IPS DF 19.7 (cell line): ENCODE results near the gene SNED1.

Source experiments
- DNase-seq: peaks from one replicate; pipeline ENCODE4 v3.0.0-alpha.2; 2013; ENCODE audit warnings: low read depth, low spot score

Gene SNED1

DNA sequence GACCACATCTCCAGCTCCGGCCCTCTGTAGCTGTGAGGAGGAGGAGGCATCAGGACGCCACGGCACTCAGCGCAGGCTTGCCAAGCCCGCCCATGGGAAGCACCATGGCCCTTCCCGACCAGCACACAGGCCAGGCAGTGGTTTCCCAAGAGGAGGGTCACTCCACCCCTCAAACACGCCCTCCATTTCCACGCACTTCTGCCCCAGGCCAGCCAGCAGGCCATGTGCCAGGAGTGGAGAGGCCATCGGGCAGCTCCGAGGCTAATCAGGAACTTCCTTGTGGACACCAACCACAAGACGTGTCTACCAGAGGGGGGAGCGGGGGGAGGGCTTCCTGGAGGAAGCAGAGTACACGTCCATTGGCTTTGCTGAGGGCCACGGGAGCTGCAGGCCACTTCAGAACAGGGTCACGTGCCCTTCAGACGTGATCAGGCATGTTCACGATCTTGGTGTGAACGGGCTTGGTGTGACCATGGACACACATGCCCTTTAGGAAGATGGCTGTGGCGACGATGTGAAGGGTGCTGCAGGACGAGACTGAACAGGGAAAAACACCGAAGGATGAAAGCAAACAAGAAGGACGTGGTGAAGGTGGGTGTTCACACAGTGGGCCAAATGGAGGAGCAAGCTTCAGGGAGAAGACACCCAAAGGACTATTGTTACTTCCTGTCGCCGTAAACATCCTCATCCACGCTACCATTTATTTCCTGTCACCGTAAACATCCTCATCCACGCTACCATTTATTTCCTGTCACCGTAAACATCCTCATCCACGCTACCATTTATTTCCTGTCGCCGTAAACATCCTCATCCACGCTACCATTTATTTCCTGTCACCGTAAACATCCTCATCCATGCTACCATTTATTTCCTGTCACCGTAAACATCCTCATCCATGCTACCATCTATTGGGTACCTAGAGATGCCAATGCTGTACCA lies 110.1 kb downstream of the SNED1 start:
- no peak for DNase-seq

GRCh38 chr2:241109210-241110088 lies 111.0 kb downstream of the SNED1 start:
- DNase-seq: no peak

DNA sequence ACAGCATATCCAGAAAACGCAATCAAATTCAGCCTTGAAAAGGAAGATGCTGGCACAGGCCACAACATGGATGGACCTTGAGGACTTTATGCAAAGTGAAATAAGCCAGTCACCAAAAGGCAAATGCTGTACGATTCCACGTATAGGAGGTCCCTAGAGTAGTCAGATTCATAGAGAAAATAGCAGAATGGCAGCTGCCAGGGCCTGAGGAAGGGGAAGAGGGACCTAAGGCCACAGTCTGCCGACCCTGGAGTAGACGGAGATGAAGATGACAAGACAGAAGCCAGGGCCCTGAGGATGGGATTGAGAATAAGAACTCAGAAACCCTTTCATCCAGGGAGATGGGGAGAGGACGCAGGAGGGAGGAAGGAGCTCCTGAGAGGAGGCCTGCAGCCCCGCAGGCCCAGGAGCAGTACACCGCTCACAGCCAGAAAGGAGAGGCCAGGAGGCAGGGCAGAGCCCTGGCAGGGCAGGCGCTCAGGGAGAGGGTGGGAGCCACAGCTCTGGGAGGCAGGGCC lies 111.7 kb downstream of the SNED1 start:
- no peak for DNase-seq

DNA sequence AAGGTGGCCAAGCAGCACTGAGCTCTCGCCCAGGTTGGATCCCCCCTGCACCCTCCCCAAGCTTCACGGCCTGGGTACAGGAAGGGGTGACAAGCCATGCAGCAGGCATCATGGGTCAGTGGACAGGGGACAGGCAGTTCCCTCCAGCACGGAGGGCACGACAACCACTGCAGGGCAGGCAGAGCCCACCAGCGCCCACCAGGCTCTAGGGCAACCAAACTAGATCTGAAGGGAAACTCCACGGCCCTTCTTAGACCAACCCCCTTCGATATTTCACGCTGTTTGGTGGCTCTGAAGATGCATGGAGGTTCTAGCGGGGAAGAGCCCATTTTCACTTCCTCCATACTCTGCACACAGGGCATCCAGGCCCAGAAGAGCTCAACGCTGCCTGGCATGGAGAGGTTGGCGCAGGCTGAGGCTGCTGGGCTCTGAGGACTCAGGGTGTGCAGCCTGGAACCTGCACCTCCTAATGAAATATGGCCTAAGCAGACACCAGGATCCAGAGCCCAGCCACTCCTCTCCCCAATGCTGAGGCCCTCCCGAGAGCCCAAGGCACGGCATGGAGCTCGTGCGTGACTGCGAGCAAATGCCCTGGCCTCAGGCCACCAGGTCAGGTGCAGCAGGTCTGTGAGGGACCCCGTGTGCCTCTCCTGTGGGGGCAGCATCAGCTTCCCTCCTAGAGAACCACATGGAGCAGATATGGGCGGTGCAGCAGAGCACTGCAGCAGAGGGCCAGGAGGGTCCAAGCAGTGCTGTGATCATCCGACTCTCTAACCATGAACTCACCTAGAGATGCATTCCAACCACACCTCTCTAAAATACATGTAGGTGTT lies 112.4 kb downstream of the SNED1 start:
- no peak for DNase-seq

- no peak for DNase-seq
Observed at GRCh38 chr2:241111440-241111805, 113.0 kb downstream of the SNED1 start.

DNA sequence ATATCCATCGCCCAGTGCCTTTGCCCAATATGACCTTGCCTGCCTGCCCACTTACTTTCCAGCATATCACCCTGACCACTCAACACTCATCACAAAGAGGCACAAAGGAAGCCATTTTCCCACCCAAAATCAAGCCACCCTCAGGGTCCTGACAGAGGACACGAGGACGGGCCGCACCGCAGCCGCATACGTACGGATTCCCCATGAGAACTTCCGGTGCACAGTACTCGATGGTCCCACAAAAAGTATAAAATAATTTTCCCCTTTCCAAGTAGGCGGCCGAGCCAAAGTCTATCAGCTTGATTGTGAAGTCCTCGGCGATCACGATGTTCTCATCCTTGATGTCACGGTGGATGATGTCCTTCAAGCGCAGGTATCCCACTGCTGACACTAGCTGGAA lies 113.6 kb downstream of the SNED1 start:
- DNase-seq: no peak

GRCh38 chr2:241112592-241112991 lies 114.2 kb downstream of the SNED1 start:
- no peak for DNase-seq

GRCh38 chr2:241114836-241115235 lies 116.4 kb downstream of the SNED1 start:
- no peak for DNase-seq

DNA sequence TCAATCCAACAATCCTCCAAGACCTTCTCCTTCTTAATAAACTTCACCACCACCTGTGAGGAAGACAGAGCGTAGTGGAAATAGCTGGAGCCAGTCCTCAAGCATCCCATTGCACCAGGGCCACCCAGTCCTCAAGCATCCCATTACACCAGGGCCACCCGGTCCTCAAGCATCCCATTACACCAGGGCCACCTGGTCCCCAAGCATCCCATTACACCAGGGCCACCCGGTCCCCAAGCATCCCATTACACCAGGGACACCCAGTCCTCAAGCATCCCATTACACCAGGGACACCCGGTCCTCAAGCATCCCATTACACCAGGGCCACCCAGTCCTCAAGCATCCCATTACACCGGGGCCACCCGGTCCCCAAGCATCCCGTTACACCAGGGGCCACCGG lies 116.9 kb downstream of the SNED1 start:
- DNase-seq: no peak

DNA sequence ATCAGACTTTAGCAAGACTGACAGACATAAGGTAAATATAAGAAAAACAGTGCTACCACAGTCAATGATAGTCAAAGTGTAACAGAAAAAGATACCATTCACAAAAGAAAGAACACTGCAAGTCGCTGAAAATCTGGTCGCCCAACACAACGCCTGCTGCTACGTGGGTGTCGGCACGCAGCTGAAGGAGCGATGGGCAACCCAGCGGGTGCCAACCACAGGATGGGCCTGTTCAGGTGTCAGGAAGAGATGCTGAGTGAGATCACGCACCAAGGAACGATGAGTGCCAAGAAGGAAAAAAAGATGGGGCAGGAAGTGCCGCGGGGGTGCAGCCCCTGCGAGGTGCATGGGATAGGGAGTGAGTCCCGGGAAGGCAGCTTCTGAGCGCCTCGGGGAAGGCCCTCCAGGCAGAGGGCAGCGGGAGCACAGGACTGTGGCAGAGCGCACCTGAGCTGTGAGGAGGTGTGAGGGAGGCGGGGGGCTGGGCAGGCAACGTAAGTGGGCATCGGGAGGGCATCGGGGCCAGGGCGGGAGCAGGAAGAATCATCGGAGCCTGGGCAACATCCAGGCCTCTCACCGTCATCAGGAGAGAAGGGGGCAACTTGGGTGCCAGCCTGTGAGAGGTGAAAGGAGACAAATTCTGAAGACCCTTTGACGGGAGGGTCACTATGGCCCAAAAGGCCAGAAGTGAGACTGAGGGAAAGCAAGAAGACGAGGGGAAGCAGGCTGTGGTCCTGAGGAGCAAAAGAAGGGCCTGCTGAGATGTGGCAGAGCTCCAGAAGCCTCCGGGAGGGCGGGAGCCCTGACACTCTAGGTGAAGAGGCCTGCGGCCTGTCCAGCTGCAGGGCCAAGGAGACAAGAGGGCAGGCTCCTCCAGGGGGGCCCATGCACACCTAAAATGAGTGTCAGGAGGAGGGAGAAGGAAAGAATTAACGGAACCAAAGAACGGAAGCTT lies 118.5 kb downstream of the SNED1 start:
- DNase-seq: no peak

- no peak for DNase-seq
Observed at GRCh38 chr2:241118737-241119505, 120.5 kb downstream of the SNED1 start.

DNA sequence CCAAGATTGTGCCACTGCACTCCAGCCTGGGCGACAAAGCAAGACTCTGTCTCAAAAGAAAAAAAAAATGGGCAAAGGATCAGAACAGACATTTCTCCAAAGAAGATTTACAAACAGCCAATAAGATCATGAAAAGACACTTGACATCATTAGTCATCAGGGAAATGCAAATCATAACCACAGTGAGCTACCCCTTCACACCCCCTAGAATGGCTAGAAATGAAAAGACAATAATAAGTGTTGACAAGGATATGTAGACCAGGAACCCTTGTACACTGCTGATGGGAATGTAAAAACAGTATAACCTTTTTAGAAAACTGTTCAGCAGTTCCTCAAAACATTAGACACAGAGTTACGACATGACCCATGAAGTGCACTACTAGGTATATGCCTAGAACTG lies 122.0 kb downstream of the SNED1 start:
- no peak for DNase-seq

DNA sequence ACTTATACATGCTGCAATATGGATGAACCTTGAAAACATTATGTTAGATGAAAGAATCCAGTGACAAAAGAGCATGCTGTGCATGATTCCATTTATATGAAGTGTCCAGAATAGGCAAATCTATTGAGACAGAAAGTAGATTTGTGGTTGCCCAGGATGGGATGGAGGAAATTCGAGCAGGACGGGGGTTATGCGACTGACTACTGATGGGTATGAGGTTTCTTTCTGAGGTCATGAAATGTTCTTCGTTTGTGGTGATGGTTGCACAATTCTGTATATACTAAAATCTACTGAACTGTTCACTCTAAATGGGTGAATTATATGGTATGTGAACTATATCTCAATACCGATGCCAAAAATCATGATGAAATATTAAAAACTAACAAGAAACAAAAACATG lies 122.6 kb downstream of the SNED1 start:
- no peak for DNase-seq

GRCh38 chr2:241122376-241123002 lies 124.1 kb downstream of the SNED1 start:
- no peak for DNase-seq

- no peak for DNase-seq
Observed at GRCh38 chr2:241123816-241124536, 125.6 kb downstream of the SNED1 start.

DNA sequence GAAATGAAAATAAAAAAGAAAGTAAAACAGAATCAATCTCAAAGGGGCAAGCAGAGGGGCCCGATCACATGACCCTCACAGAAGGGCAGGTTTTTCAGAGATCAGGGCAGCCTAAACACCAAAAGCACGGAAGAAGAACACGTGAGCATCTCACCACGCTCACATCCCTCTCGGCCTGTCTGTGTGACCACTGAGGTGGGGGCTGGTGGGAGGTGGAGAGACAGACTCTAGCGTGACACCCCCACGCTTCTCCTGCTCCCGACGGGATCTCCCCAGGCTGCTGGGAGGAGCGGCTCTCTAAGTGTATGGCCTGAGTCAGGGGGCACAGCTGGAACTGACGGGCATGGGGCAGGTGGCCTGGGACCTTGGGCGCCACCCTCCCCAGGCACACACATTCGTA lies 127.2 kb downstream of the SNED1 start:
- no peak for DNase-seq

DNA sequence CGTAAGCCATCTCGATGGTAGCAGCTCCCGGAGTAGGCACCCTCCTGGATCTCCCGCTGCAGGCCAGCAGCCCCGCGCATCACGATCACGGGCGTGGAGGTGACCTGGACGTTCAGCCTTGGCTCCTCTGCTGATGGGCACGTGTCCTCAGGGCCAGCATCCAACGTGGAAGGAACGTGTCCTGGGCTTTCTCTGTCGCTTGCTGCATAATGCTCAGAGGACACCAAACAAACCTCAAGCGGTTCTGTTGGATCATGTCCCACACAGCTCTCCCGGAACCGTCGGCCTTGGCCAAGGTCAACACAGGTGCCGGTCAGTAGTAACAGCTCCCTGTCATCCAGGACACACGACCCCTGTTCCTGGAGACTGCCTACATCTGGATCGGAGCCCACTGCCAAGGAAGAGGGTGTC lies 127.8 kb downstream of the SNED1 start:
- no peak for DNase-seq

- DNase-seq: no peak
Observed at GRCh38 chr2:241126771-241127202, 128.4 kb downstream of the SNED1 start.
